Stimulated activated CD4-positive, alpha-beta T cell treated with anti-CD3 and anti-CD28 coated beads, Interleukin-2, amount 100 ng/mL, for 4 hours (primary cell): ENCODE results near the gene AFMID.

Experiments used
- DNase-seq: peaks from one replicate; pipeline ENCODE4 v3.0.0-alpha.2; 2020; ENCODE audit warnings: low read depth

AFMID gene

DNA sequence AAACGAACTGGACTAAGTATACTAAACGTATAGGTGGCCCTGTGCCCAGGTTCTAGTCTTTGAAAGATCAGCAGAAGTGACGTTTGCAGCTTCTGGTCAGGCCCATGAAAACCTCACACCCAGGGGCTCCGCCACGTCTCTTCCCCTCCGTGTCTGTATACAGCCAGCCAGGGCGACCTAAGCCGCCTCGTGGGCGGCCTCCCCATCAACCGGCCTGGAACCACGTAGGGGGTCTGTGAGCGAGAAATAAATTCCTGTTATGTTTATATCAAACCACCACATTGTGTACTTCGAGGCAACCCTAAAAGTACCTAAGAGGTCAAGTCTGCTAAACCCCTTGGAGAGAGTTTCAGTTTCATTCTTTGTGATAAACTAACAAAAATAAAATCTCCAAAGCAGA, 7.1 kb upstream of the AFMID start:
- no peak for DNase-seq

DNA sequence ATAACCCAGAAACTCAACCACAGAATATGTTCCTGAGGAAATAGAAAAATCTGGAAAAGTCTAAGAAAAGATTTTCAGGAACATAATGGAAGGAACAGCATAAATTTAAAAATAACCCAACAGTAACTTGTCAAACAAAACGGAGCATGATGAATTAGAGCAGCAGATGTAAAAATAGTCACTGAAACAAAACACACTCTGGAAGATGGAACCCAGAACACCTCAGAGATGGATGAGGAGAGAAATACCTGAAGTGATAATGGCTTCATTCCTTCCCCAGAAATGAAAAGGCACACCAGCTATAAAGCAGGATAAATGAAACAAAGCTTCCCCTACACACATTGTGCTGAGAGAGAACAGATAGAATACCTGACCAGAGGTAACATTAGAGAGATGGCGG, 6.7 kb upstream of the AFMID start:
- DNase-seq: no peak

DNA sequence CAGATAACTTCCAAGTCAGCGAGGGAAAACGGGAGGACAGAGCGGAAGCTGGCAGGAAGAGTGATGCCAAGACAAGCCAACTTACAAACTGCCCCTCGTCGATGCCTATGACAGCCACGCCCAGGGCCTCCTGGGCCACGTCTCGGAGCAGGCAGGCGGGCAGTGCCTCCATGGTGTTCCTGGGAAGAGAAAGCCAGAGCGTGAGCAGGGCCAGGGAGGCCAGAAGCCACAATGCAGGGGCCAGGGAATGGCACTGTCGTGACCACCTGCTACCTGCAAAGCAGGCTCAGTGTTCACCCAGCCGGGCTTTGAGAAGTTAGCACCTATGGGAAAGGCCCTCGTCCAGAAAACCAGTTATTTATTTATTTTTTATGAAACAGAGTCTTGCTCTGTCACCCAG, 4.7 kb upstream of the AFMID start:
- DNase-seq: no peak

DNA sequence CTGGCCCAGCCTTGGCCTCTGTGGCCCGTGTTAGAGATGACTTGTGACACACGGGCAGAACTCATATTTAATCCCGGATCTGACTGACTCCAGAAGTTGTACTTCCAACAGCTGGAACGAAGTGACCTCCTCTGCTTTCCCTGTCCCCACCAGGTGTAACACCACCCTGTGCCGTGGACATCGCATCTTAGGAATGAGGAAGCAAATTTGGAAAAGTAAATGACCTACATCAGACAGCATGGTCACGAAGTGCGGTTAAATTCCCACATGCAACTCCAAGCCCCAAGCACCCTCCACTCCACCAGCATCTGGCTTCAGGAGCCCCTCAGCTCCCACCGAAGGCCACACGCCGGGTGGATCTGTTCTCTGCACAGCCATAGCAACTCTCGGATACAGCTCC, 3.2 kb upstream of the AFMID start:
- no peak for DNase-seq

DNA sequence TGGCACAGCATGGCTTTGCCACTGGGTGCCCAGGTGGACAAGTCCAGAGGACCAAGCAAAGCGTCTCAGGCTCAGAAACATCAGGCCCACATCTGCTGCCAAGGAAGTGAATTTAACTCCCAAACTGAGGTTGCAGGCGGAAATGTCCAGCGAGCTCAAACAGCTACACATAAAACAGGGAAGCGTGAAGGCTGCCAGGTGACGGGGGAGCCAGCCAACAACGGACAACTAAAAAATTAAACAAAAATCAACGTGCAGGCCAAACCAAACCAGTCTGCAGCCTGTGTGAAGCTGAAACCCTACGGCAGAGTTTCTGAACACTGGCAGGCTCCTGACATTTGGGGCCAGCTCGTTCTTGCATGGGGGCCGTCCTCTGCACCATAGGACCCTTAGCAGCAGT, 2.8 kb upstream of the AFMID start:
- no peak for DNase-seq

DNA sequence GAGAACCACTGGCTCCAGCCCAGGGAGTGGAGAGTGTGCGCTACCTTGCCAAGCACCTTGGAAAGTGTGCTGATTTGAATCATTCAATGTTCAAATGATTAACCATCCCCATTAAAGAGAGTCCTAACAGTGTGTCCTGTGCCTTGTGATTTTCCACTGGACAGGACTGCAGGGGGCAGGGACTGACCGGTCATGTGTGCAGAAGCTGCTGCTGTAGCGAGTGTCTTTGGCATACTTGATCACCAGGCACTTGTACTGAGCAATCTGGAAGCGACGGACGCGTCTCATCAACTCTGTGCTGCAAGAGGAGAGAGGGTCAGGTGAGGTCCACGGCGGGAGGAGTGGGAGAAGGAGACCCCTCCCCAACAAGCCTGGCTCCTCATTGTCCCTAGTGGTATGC, 2.3 kb upstream of the AFMID start:
- DNase-seq: no peak

DNA sequence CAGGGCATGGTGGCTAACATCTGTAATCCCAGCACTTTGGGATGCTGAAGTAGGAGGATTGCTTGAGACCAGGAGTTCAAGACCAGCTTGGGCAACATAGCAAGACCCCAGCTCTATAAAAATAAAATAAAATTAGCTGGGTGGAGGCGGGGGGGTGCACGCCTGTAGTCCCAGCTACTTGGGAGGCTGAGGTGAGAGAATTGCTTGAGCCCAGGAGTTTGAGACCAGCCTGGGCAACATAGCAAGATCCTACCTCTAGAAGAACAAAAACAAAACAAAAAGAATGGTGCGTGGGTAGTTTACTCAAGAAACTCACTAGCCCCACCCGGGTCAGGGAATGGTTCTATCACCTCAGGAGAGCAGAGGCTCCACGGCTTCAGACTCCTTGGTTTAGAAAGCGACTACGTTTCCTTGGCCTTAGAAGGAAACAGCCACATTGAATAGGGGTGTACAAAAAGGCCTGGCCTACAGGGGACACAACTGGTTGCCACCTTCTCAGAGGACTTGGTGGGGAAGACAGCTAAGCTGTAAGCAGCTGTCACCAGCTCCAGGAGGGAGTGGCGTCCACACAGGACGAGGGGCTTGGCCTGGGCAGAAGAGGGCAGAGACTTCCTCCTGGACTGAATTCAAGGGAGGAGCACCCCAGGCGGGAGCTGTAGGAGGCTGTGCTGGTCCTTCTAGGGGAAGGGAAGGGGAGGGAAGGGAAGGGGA, 1.0 kb upstream of the AFMID start:
- no peak for DNase-seq

DNA sequence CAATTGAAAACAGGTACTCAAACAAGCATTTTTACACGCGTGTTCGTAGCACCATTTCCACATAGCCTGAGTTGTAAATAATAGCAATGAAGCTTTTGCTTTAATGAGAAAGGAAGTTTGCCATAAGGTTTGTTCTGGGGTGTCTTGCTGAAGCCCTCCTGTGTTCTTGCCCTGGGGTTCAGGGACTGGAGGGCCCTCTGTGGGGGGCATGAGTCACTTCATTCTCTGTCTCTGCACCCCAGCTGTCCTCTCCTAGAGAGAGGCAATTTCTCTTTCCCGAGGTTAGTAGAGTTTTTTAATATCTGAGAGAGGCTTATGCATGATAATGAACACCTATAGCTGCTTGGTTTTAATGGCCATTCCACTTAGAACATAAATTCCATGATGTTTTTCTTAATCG, 9.6 kb downstream of the AFMID start:
- no peak for DNase-seq

DNA sequence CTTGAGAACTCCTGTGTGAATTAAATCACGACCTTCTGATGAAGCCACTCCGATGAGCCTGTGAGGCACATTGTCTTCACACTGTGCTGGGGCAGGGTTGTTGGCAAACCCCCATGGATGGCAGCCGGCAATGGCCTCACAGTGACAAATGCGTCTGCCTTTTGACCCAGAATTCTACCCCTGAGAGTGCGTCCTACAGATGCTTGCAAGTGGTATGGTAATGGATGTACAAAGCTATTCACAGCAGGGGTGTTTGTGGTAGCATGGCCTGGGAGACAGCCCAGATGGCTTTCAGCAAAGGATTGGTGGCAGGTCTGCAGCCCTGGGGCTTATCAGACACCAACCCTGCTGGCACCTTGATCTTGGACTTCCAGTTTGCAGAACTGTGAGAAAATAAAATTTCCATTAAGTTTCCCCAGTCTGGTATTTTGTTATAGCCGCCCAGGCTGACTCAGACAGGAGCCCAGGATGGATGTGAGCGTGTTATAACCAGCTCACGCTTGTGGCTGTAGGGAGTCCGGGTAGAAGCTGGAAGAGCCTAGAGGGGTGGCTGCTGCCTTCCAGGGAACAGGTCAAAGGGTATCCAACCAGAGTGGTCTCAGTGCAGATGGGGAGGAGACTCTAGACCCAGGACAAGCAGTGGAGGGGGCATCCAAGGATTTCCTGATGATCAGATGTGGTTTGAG, 10.1 kb downstream of the AFMID start:
- no peak for DNase-seq

DNA sequence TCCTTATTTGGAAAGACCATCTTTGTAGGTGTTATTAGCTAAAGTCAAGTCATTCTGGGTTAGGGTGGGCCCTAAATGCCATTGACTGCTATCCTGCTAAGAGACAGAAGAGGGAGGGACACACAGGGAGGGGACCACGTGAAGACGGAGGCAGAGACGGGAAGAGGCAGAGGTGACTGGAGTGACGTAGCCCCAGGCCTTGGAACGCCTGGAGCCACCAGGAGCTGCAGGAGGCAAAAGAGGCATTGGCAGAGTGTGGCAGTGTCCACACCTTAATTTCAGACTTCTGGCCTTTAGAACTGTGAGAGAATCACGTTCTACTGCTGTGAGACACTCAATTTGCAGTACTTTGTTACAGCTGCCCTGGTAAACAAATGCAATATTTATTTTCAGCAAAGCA, 13.3 kb downstream of the AFMID start:
- DNase-seq: no peak

DNA sequence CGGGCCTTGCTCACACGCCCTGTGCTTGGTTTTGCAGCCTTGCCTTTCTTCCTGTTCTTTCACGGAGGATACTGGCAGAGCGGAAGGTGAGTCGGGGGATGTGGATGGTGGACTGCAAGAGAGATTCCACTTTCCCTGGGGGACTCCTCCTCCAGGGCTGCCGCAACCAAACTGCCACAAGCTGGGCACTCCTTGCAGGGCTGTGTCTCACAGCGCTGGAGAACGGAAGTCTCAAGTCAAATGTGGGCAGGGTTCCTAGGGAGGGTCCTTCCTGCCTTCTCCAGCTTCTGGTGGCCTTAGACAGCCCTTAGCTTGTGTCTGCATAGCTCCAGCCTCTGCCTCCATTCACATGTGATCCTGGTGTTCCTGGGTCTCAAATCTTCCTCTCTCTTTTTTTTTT, 15.5 kb downstream of the AFMID start:
- no peak for DNase-seq

DNA sequence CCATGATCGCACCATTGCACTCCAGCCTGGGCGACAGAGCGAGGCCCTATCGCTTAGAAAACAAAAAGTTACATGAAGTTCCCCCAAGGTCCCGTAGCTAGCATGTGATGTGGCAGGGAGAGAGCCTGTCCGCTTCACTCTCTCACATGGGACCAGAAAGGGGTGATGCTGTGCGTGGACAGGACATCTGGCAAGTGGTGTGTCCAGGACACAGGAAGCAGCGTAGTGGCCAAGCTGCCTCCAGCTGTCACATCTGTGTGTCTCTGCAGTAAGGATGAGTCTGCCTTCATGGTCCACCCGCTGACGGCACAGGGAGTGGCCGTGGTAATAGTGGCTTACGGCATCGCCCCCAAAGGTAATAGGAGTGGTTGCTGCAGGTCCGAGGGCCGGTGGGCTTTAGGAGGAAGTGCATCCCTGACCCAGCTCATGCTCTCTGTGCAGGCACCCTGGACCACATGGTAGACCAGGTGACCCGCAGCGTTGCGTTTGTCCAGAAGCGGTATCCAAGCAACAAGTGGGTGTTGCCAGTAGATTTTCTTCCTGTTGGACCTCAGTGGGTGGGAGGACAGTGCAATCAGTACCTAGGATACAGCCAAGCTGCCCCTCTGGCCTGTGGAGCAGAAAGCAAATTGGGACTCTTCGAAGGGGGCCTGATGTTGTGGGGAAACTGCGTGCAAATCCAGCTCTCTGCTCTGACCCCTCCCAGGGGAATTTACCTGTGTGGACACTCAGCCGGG, 17.4 kb downstream of the AFMID start:
- no peak for DNase-seq

DNA sequence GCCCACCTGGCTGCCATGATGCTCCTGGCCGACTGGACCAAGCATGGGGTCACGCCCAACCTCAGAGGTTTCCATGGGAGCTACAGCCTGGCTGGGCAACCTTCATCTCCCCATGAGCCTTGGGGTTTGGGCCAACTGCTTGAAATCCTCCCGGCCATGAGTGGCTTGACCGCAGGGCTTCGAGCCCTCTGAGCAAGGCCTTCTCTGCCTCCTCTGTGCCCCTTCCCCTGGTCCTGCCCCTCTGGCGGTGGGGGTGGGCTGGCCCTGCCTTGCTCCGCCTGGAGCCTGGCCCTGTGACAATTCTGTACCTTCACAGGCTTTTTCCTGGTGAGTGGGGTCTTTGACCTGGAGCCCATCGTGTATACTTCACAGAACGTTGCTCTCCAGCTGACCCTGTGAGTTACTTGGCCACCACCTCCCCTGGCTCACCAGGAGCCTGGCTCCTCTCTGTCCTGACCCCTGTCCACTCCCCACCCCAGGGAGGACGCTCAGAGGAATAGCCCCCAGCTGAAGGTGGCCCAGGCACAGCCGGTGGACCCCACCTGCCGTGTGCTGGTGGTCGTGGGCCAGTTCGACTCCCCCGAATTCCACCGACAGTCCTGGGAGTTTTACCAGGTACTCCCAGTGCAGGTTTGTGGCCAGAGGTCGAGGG, 18.1 kb downstream of the AFMID start:
- DNase-seq: no peak

DNA sequence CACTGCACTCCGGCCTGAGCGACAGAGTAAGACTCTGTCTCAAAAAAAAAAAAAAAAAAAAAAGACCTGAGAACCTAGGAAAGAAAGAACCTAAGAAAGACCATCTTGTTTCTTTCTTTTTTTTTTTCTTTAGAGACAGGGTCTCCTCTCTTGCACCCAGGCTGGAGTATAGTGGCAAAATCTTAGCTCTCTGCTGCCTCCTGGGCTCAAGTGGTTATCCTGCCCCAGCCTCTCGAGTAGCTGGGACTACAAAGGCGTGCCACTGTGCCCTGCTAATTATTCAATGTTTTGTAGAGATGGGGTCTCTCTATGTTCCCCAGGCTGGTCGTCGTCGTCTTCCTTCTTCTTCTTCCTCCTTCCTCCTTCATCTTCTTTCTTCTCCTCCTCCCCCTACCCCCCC, 19.1 kb downstream of the AFMID start:
- no peak for DNase-seq

DNA sequence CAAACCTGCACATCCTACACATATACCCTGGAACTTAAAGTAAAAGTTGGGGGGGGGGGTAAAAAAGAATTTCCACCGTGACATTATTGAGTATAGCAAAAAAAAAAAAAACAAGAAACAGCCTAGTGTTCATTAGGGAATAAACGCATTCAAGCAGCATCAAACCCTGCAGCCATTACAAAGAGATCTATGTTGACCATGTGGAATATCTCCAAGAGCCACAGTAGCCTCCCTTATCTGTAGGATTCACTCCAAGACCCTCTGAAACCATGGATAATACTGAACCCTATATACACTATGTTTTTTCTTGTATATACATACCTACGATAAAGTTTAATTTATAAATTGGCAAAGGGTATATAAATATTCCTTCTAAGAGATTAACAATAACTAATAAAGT, 21.3 kb downstream of the AFMID start:
- no peak for DNase-seq

DNA sequence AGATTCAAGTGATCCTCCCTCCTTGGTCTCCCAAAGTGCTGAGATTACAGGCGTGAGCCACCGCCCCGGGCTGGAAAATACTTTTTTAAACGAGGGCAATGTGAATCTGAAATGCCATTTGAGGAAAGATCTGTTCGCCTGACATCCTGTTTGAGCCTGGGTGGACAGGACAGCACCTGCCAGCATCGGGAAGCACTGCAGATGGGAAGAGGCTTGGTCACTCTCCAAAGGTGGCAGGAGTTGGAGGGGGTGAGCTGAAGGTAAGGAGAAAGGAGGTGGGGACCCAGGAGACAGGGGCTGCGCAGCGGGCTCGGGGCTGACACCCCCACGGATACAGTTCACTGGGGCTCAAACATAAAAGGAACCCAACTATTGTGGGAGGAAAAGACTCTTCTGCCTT, 22.9 kb downstream of the AFMID start:
- DNase-seq: no peak

DNA sequence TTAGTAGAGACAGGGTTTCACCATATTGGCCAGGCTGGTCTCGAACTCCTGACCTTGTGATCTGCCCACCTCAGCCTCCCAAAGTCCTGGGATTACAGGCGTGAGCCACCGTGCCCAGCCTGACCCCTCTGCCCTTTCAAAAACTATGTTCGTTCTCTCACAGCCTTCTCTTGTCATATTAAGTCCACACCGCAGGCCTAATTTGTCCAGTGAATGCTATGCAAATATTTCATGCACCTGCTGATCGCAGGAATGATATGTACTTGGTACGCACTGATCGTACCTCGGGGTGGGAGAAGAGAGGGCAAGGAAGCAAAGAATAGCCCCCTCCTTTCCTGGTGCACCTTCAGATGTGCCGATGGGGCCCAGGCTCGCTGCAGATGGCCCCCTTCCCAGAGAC, 23.9 kb downstream of the AFMID start:
- no peak for DNase-seq

DNA sequence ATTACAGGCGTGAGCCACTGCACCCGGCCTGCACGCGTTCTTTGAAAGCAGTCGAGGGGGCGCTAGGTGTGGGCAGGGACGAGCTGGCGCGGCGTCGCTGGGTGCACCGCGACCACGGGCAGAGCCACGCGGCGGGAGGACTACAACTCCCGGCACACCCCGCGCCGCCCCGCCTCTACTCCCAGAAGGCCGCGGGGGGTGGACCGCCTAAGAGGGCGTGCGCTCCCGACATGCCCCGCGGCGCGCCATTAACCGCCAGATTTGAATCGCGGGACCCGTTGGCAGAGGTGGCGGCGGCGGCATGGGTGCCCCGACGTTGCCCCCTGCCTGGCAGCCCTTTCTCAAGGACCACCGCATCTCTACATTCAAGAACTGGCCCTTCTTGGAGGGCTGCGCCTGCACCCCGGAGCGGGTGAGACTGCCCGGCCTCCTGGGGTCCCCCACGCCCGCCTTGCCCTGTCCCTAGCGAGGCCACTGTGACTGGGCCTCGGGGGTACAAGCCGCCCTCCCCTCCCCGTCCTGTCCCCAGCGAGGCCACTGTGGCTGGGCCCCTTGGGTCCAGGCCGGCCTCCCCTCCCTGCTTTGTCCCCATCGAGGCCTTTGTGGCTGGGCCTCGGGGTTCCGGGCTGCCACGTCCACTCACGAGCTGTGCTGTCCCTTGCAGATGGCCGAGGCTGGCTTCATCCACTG, 27.0 kb downstream of the AFMID start, which contains the start of gene BIRC5:
TSS of gene BIRC5 (plus strand) at position 238 of the 690 bp plus-strand sequence. CDS start at position 302, 64 bp downstream.
- peak; percentile 84 for DNase-seq

DNA sequence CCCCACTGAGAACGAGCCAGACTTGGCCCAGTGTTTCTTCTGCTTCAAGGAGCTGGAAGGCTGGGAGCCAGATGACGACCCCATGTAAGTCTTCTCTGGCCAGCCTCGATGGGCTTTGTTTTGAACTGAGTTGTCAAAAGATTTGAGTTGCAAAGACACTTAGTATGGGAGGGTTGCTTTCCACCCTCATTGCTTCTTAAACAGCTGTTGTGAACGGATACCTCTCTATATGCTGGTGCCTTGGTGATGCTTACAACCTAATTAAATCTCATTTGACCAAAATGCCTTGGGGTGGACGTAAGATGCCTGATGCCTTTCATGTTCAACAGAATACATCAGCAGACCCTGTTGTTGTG, 27.5 kb downstream of the AFMID start:
- no peak for DNase-seq

DNA sequence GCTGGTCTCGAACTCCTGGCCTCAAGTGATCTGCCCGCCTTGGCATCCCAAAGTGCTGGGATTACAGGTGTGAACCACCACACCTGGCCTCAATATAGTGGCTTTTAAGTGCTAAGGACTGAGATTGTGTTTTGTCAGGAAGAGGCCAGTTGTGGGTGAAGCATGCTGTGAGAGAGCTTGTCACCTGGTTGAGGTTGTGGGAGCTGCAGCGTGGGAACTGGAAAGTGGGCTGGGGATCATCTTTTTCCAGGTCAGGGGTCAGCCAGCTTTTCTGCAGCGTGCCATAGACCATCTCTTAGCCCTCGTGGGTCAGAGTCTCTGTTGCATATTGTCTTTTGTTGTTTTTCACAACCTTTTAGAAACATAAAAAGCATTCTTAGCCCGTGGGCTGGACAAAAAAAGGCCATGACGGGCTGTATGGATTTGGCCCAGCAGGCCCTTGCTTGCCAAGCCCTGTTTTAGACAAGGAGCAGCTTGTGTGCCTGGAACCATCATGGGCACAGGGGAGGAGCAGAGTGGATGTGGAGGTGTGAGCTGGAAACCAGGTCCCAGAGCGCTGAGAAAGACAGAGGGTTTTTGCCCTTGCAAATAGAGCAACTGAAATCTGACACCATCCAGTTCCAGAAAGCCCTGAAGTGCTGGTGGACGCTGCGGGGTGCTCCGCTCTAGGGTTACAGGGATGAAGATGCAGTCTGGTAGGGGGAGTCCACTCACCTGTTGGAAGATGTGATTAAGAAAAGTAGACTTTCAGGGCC, 32.4 kb downstream of the AFMID start:
- no peak for DNase-seq

DNA sequence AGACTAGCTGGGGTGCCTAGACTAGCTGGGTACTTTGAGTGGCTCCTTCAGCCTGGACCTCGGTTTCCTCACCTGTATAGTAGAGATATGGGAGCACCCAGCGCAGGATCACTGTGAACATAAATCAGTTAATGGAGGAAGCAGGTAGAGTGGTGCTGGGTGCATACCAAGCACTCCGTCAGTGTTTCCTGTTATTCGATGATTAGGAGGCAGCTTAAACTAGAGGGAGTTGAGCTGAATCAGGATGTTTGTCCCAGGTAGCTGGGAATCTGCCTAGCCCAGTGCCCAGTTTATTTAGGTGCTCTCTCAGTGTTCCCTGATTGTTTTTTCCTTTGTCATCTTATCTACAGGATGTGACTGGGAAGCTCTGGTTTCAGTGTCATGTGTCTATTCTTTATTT, 35.9 kb downstream of the AFMID start:
- DNase-seq: no peak

DNA sequence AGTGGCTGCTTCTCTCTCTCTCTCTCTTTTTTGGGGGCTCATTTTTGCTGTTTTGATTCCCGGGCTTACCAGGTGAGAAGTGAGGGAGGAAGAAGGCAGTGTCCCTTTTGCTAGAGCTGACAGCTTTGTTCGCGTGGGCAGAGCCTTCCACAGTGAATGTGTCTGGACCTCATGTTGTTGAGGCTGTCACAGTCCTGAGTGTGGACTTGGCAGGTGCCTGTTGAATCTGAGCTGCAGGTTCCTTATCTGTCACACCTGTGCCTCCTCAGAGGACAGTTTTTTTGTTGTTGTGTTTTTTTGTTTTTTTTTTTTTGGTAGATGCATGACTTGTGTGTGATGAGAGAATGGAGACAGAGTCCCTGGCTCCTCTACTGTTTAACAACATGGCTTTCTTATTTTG, 36.6 kb downstream of the AFMID start:
- DNase-seq: no peak
